ENCODE results near the gene SLC8A1.

The SLC8A1 gene

GRCh38 chr2:40448476-40449079 is 3.3 kb downstream of the SLC8A1 start:
- ChIA-PET CTCF (interaction anchor here (1.0 to 2.0 kb wide), 3 partner anchors 11 to 106 kb away, joined by 3 to 4 read pairs (median 4); no protein-coding TSS in a partner anchor), POLR2A (no interaction called here)
- DNase-seq (ENCODE audit: extremely low spot score), result no peak
- peak; percentile 53 for TF ChIP-seq CTCF (IDR thresholded peaks at IDR 0.05; ENCODE audit: control extremely low read depth, extremely low read depth, low read depth, missing control alignments)

- DNase-seq (ENCODE audit: extremely low spot score), result no peak
- no peak for TF ChIP-seq CTCF (IDR thresholded peaks at IDR 0.05; ENCODE audit: control extremely low read depth, extremely low read depth, low read depth, missing control alignments)
- ChIA-PET CTCF (no interaction called here), POLR2A (no interaction called here)
These were observed 6.4 kb downstream of the SLC8A1 start for GRCh38 chr2:40445467-40445866.

GRCh38 chr2:40440835-40441234 is 11.1 kb downstream of the SLC8A1 start:
- no peak for DNase-seq (ENCODE audit: extremely low spot score)
- ChIA-PET POLR2A (no interaction called here), CTCF (no interaction called here)
- TF ChIP-seq CTCF (IDR thresholded peaks at IDR 0.05; ENCODE audit: control extremely low read depth, extremely low read depth, low read depth, missing control alignments), result no peak

- no peak for DNase-seq (ENCODE audit: extremely low spot score)
- ChIA-PET POLR2A (no interaction called here), CTCF (no interaction called here)
- TF ChIP-seq CTCF (IDR thresholded peaks at IDR 0.05; ENCODE audit: control extremely low read depth, extremely low read depth, low read depth, missing control alignments), result no peak
These were observed 12.4 kb downstream of the SLC8A1 start for GRCh38 chr2:40439473-40439872.

- TF ChIP-seq CTCF (IDR thresholded peaks at IDR 0.05; ENCODE audit: control extremely low read depth, extremely low read depth, low read depth, missing control alignments), result no peak
- ChIA-PET POLR2A (no interaction called here), CTCF (no interaction called here)
- DNase-seq (ENCODE audit: extremely low spot score), result no peak
These were observed 15.8 kb downstream of the SLC8A1 start for GRCh38 chr2:40436093-40436475.

GRCh38 chr2:40435426-40436092 is 16.3 kb downstream of the SLC8A1 start:
- DNase-seq (ENCODE audit: extremely low spot score), result no peak
- CTCF ChIA-PET, result no interaction called here
- TF ChIP-seq CTCF (IDR thresholded peaks at IDR 0.05; ENCODE audit: control extremely low read depth, extremely low read depth, low read depth, missing control alignments), result no peak
- POLR2A ChIA-PET, result no interaction called here
